Fibroblast of skin of scalp (primary cell): ENCODE data around the gene OR2V2.

ENCODE experiments used
- DNase-seq: peaks from one replicate; pipeline ENCODE4 v3.0.0-alpha.2; 2013

OR2V2 gene

GRCh38 chr5:181190711-181191525, 43.5 kb downstream of the OR2V2 start:
- peak; percentile 43 for DNase-seq

GRCh38 chr5:181191526-181192336, 44.3 kb downstream of the OR2V2 start:
- DNase-seq, result peak; percentile 97

GRCh38 chr5:181192337-181193046, 45.1 kb downstream of the OR2V2 start:
- no peak for DNase-seq

GRCh38 chr5:181193656-181194055, 46.3 kb downstream of the OR2V2 start:
- DNase-seq, result no peak

GRCh38 chr5:181194489-181195248, 47.3 kb downstream of the OR2V2 start:
- DNase-seq, result no peak

GRCh38 chr5:181195249-181195761, 47.9 kb downstream of the OR2V2 start:
- DNase-seq, result no peak

- DNase-seq, result peak; percentile 35
Observed at GRCh38 chr5:181197326-181197951, 50.1 kb downstream of the OR2V2 start.

- DNase-seq, result peak; percentile 33
Observed at GRCh38 chr5:181198106-181198685, 50.8 kb downstream of the OR2V2 start.

- no peak for DNase-seq
Observed at GRCh38 chr5:181198905-181199519, 51.6 kb downstream of the OR2V2 start.

GRCh38 chr5:181199881-181200638, 52.7 kb downstream of the OR2V2 start:
- DNase-seq, result no peak

GRCh38 chr5:181200816-181201215, 53.4 kb downstream of the OR2V2 start:
- DNase-seq, result no peak

GRCh38 chr5:181203093-181203711, 55.8 kb downstream of the OR2V2 start:
- DNase-seq, result no peak

- no peak for DNase-seq
Observed at GRCh38 chr5:181203777-181204112, 56.4 kb downstream of the OR2V2 start.

- peak; percentile 45 for DNase-seq
Observed at GRCh38 chr5:181204113-181204825, 56.9 kb downstream of the OR2V2 start.

GRCh38 chr5:181204826-181205760, 57.7 kb downstream of the OR2V2 start, which contains the start of gene TRIM7:
TSS of gene TRIM7 (minus strand) at chr5:181205196. CDS start at chr5:181205110, 86 bp downstream.
- peak; percentile 50 for DNase-seq

- no peak for DNase-seq
Observed at GRCh38 chr5:181205761-181206649, 58.6 kb downstream of the OR2V2 start.
